ENCODE measurements around the gene PRSS48. TPM values are rescaled to one million over a fixed set of nuclear protein-coding genes. Genes with fewer than 3 reads are reported as not detected.
"Not testable (repeated sequence)": the region's sequence is repeated elsewhere in the genome, so short reads cannot be mapped to it uniquely, and the experiment has no call there.

The PRSS48 gene, protein sequence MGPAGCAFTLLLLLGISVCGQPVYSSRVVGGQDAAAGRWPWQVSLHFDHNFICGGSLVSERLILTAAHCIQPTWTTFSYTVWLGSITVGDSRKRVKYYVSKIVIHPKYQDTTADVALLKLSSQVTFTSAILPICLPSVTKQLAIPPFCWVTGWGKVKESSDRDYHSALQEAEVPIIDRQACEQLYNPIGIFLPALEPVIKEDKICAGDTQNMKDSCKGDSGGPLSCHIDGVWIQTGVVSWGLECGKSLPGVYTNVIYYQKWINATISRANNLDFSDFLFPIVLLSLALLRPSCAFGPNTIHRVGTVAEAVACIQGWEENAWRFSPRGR
- not detected in 2 replicates for total RNA-seq

DNA sequence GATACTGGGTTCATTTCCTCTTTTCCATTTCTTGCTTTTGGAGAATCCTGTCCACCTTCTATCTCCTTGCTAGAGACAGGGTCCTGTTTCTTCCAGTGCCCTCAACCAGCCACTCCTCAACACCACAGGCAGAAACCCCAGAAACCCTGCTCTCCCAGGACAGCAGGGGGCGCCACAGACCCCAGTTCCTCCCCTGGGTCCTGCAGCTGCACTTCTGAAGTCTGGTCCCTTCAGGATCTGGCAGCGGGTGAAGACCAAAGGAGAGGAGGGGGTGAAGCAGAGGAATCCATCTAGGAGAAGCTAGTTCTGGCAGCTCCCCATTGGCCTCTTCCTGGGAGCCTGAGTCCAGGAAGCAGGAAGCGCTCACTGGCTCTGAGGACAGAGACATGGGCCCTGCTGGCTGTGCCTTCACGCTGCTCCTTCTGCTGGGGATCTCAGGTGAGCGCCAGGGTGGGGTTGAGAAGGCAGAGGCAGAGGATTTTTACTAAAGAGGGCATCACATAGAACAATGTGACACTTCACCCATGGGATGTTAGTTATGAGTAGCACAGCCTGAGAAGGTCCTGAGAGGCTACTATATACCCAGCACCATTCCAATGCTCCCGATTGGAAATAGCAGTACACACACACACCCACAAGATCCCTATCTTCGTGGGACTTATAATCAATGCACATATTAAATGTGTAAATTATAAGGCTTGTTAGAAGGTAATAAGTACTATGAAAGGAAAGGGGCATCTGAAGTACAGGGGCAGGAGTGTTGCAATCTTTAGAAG is at the start of gene PRSS48:
Gene PRSS48, plus strand, starts transcription at position 375 of the 776 bp plus-strand sequence. Its CDS starts 12 bp downstream, at position 387.
- intact Hi-C loops (cut with micrococcal nuclease), result loop anchor here (1.0 to 2.0 kb wide), 2 partner anchors 85 to 1120 kb away; no protein-coding TSS in a partner anchor

DNA sequence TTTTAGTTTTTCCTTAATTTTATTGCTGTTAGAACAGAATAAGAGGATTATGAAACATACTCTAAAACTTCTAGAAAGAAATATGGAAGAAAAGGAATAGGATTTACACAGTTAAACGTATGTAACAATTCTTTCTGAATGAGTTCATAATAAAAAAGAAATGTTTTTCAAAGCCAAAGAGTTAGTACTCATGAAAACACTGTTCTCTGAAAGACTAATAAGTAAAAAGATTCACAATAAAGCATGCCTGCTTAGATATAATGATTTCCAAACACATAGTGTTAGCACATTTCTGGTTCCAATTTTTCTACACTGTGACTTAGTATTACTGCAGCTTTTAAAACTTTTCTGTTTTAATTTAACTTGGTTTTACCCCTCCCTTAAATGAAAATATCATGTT is 49.8 kb upstream of the PRSS48 start:
- intact Hi-C loops (cut with micrococcal nuclease), result no loop called here

DNA sequence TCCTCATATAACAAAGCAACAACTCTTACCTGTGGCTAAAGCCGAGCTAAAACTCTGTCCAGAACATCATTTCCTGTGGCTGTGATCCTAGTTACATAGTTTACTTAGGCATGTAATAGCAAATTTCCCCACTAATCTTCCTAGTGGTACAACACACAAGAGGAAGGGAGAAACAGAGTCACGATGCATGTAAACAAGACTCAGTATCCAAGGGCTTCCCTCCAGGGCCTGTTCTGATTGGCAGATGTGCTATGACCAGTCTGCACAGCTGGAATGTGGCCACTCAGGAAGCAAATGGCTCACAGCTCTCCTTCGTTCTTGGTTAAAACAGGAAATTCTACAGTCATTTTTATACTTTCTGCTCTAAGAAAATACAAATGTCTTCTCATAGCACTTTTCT is 49.2 kb upstream of the PRSS48 start:
- intact Hi-C loops (cut with micrococcal nuclease), result no loop called here

DNA sequence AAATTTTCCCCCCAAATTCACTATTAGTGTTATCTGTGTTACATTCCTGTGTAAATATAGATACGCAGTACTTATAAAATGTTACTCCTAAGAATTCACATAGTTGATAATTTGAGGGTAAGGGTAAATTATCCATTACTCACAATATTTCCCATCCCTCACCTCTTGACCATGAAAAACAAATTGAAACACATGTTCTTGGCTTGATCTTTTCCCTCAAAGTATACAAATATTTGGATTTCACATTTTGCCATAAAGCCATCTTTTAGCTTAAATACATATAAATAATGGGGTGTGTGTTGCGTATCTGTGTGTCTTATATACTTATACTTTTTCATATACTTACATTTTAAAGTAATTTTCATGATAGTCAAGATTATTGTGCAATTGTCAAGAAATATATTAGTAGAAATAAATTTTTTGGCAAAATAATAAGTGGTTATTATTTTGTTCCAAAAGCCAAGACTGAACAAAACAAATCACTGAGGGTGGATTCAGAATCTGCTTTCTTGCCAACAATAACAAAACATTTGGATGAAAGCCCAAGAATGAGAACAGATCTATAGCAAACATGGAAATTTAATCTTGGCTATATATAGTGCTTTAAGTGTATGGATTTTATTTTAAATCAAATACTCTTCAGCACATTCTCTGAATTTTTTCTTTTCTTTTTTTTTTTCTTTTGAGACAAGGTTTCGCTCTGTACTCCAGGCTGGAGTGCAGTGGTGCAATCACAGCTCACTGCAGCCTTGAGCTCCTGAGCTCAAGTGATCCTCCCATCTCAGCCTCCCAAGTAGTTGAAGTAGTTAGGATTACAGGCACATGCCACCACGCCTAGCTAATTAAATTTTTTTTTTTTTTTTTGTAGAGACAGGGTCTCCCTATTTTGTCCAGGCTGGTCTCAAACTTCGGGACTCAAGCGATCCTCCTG is 48.5 kb upstream of the PRSS48 start:
- intact Hi-C loops (cut with micrococcal nuclease), result no loop called here

DNA sequence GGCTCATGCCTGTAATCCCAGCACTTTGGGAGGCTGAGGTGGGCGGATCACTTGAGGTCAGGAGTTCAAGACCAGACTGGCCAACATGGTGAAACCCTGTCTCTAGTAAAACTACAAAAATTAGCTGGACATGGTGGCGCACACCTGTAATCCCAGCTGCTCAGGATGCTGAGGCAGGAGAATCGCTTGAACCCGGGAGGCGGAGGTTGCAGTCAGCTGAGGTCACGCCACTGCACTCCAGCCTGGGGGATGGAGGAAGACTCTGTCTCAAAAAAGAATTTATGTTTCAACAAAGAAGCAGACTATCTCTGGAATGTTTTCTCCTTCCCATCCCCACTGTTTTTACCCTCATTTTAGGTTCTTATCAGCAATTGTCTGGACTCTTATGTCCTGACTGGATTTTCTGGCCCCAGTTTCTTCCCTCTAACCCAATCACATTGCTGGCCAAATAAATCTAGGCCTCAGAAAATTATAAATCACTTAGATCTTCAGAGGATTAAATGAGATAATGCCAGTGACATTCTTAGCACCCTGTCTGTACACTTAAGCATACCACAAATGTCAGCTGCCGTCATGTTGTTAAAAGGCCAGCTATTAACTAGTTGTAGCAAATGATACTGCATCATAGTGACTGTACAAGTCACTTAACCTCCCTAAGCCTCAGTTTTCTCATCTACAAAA is 44.9 kb upstream of the PRSS48 start:
- intact Hi-C loops (cut with micrococcal nuclease), result no loop called here

DNA sequence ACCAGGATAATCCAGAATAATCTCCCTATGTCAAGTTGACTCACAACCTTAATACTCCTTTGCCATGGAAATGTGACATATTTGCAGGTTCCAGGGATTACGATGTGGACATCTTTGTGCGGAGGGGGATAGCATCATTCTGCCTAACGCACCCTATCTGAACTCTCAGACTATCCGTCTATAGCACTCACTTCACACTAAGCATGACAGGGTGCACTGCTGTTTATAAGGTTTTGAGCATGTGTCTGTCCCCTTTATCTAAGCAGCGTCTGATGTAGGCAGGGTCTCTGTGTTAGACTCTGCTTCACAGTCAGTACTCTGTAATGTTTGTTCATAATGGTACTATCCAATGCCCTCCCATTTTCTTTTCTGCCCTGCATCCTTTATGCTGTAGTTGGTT is 43.4 kb upstream of the PRSS48 start:
- intact Hi-C loops (cut with micrococcal nuclease), result no loop called here

DNA sequence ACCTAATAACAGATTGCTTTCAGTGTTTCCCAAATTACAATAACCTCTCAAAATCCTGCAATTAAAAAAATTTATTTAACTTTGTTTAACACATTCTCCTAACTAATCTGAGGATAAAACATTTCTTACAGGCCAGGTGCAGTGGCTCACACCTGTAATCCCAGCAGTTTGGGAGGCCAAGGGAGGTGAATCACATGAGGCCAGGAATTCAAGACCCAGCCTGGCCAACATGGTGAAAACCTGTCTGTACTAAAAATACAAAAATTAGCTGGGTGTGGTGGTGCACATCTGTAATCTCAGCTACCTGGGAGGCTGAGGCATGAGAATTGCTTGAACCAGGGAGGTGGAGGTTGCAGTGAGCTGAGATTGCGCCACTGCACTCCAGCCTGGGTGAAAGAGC is 41.6 kb upstream of the PRSS48 start:
- intact Hi-C loops (cut with micrococcal nuclease), result not testable (repeated sequence)

DNA sequence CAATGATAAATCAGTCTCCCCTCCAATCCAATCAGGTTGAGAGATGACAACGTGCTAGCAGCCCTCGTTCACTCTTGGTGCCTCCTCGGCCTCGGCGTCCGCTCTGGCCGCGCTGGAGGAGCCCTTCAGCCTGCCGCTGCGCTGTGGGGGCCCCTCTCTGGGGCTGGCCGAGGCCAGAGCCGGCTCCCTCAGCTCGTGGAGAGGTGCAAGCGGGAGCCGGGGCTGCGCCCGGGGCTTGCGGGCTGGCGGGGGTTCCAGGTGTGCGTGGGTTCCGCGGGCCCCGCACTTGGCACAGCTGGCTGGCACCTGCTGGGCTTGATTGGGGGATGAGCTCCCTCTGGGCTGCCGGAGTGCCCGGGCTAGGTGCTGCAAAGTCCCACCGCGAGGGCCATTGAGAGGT is 40.9 kb upstream of the PRSS48 start:
- intact Hi-C loops (cut with micrococcal nuclease), result no loop called here

DNA sequence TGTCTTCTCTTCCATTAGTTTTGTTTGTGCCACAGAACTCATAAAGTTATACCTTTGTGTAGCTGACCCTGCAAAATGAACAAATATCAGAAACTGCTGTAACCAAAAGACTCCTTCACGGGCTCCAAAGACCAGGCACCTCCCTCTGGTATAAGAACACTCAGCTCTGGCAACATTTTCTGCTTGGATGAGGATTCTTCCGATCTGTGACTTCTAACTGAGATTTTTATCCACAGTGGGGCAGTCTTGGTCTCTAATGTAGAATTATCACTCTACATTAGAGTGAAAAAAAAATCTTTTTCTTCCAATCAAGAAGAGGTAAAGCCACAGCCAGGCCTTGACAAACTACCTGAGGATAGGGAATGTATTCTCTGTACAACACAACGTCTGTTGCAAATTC is 38.5 kb upstream of the PRSS48 start:
- intact Hi-C loops (cut with micrococcal nuclease), result no loop called here

DNA sequence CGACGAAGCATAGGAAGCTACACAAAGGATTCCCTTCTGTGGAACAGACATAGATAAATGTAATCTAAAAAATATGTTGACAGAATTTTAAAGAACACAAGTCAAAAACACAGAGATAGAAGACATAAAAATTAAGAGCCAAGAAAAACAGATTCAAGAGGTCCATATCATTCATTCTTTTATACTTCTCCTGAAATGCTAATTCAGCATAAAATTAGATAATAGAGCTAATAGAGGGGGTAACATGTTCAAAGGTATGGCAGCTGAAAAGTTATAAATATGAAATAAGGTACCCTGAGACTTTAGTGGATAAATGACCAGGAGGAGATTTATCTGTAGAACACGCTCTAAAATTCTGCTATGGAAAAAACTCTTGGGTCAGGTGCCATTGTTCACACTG is 37.4 kb upstream of the PRSS48 start:
- intact Hi-C loops (cut with micrococcal nuclease), result no loop called here

DNA sequence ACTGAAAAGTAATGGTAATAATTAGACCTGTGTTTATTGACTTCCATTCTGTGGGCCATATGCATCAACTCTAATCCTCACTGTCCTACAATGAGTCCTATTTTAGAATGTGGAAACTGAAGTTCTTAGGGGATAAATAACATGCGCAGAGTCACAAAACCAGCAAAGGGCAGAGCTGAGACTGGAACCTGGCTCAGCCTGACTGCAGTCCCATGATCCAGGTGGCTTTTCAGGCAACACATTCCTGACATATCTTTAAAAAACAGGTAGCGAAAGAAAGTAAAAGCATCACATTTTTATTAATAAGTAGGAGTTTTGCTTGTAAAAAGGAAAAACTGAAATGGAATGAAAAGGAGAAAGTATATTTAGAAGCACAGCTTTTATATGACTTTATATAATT is 34.7 kb upstream of the PRSS48 start:
- intact Hi-C loops (cut with micrococcal nuclease), result no loop called here

DNA sequence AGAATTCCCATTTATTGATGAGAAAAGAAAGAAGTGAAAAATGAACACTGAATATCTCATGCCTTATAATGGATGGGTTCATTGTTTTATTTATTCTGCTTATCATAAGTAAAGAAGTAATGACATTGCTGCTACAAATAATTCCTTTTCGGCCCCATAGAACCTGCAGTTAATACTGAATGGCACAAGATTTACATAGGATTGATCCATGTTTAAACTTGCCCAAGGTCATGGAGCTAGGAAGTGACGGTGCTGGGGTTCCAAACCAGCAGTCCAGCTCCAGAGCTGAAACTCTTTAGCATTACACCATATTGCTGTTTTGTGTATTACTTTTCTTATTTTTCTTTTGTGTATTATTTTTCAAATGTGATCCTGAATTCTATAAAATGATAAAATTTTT is 30.2 kb upstream of the PRSS48 start:
- intact Hi-C loops (cut with micrococcal nuclease), result no loop called here

DNA sequence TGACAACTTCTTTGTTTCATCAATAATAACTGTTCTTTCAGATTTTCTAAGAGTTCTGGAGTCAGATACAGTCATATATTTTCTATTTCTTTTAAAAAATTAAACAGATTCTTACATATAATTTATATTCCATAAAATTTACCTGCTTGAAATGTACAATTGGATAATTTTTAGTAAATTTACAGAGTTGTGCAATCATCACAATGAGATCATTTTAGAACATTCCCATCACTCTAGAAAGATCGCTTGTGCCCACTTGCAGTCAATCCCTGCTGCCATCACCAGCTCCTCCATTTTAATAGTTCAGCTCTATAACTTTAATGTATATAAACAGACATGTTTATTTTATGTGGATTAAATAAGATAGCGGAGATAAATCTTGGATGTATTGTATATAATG is 29.6 kb upstream of the PRSS48 start:
- intact Hi-C loops (cut with micrococcal nuclease), result no loop called here

DNA sequence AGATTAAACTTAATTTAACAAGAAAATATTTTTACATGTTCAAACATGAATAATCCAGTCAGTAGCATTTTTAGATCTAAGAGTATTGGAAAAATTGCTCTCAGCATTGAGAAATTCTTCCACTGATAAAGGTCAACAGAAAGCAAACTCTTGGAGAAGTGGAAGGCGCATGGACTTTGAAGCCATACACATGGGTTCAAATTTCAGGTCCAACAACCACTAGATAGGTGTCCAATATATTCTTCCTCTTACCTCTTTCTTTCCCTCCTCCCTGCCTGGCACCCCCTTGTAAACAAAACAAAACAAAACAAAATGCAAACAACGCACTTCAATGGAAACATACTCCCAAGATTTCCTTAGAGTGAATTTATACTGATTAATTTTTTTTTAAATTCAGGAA is 28.4 kb upstream of the PRSS48 start:
- intact Hi-C loops (cut with micrococcal nuclease), result no loop called here

DNA sequence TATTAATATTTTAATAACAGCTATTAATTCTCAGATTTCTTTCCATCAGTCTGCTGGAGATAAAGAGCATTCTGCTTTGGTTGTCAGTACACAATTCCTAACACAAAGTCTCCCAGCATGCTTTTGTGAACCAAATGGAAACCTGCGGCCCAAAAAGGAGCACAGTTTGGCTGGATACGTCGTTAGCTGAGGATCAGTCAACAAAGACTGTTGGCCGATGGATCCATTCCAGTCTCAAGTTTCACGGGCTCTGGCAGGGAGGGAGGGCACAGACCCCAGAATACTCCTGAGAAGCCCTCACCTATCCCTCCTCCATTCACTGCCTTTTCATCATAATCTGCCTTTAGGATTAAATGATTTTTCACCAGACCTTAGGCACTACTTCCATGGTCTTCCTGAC is 26.3 kb upstream of the PRSS48 start:
- intact Hi-C loops (cut with micrococcal nuclease), result no loop called here

DNA sequence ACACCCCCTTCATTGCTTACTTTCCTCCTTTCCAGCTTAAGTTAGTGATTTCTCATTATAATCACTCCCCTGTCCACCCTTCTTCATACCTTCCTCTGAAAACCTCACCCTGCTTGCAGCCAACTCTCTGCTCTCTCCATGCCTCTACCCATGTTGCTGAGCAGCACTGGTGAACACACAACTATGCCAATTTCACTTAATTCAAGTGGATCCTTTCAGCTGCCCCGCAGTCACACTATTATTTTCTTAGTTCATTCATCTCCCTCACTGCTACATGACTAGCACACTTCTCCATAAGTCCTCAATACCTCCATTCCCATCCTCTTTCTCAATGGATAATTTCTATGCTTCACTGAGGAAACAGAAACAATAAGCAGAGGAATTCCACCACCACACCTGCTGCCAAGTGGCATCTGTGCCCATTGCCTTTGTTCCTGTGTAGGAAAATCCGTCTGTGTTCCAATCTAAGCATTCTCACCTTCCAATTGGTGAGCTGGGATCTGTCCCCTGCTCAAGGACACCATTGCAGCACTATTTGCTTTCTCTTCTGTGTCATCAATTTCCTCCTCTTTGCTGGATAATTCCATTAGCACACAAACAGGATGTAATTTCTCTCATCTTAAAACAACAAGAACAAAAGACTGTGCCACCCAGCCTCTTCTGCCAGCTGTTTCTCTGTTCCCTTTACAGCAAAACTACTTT is 25.2 kb upstream of the PRSS48 start:
- intact Hi-C loops (cut with micrococcal nuclease), result no loop called here

DNA sequence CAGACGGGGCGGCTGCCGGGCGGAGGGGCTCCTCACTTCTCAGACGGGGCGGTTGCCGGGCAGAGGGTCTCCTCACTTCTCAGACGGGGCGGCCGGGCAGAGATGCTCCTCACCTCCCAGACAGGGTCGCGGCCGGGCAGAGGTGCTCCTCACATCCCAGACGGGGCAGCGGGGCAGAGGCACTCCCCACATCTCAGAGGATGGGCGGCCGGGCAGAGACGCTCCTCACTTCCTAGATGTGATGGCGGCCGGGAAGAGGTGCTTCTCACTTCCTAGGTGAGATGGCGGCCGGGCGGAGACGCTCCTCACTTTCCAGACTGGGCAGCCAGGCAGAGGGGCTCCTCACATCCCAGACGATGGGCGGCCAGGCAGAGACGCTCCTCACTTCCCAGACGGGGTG is 21.7 kb upstream of the PRSS48 start:
- intact Hi-C loops (cut with micrococcal nuclease), result not testable (repeated sequence)

DNA sequence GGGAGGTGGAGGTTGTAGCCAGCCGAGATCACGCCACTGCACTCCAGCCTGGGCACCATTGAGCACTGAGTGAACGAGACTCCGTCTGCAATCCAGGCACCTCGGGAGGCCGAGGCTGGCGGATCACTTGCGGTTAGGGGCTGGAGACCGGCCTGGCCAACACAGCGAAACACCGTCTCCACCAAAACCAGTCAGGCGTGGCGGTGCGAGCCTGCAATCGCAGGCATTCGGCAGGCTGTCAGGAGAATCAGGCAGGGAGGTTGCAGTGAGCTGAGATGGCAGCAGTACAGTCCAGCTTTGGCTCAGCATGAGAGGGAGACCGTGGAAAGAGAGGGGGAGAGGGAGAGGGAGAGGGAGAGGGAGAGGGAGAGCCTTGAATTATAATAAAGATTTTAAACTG is 21.3 kb upstream of the PRSS48 start:
- intact Hi-C loops (cut with micrococcal nuclease), result not testable (repeated sequence)

DNA sequence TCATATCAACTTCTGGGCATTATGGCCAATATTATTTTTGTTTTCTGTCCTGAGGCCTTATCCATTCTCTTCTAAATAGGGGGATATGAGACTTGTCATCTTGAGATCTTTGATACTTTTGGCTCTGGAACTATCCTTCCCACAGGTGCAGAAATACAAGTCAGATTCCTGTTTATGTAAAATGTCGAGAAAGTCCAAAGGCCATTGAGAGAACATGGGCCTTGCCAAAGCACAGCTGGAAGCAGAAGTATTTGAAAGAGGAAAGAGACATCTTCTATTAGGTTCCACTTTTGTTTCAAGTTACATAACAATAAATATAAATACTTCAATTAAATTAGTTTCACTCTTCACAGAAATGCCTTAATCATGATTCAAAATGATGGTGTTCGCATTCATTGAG is 20.8 kb upstream of the PRSS48 start:
- intact Hi-C loops (cut with micrococcal nuclease), result no loop called here

DNA sequence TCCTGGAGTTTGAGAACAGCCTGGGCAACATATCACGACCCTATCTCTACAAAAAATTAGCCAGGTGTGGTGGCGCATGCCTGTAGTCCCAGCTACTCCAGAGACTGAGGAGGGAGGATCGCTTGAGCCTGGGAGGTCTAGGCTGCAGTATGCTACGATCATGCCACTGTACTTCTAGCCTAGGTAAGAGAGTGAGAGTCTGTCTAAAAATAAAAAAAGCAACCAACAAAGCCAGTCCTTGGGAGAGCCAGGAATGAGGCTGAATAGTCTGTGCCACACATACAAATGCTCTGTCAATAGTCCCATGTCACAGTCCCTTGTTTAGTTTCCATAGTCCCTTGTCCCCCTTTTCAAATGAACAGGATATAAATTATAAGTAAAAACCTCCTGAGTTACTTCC is 19.3 kb upstream of the PRSS48 start:
- intact Hi-C loops (cut with micrococcal nuclease), result no loop called here

DNA sequence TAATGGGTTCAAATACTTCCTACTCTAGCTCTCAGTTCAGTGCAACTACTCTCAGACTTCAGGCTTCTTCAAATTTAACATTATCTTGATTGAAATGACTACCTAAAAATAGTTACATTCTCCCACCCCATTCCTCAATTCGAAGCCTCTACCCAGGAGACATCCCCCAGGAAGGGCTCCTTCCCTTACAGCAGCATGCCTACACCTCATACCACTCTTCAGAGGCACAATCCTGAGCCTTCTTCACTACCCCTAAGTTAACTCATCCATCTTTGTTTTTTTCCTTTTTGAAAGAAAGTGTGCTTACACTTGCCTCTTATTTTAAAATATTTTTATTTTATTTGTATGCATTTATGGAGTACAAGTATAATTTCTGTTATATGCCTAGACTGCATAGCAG is 17.2 kb upstream of the PRSS48 start:
- intact Hi-C loops (cut with micrococcal nuclease), result no loop called here
